ENCODE data around the gene CRELD1. TPM values are rescaled to one million over a fixed set of nuclear protein-coding genes. Genes with fewer than 3 reads are reported as not detected.

The CRELD1 gene
- total and polyA plus RNA-seq, 9 of the 15 experiments (the other 6 are each of a cell fraction or from before 2014, with no cell fraction given), result 3.3 to 25.8 (median 16.5) TPM

DNA sequence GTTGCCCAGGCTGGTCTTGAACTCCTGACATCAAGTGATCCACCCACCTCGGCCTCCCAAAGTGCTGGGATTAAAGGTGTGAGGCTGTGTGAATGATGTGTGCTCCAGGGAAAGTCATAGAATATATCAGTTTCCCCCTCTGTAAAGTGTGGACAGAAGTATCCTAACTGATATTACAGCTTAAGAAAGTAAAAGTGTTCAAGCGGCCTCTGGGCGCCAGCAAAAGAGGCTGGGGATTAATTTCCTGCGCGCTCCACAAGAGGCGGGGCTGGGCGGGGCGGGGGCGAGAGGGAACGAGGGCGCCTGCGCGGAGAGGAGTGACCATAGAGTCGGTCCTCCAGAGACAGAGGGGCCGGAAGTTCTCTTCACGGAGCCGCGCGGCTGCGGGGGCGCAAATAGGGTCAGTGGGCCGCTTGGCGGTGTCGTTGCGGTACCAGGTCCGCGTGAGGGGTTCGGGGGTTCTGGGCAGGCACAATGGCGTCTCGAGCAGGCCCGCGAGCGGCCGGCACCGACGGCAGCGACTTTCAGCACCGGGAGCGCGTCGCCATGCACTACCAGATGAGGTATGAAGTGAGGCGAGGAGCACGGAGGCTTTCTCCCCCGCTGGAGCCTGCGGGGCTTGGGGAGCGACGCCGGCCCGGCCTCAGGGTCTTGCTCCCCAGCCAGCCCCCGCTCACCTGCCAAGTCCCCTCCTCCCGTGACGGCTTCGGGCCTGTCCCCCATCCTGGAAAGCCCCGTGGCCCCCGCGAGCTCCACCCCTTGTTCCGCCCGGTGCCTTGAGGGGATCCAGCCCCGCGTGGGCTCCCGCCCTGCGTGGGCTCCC lies 43.2 kb upstream of the CRELD1 start, which contains the start of gene JAGN1 (continued):
- TF ChIP-seq, protein P1, sequence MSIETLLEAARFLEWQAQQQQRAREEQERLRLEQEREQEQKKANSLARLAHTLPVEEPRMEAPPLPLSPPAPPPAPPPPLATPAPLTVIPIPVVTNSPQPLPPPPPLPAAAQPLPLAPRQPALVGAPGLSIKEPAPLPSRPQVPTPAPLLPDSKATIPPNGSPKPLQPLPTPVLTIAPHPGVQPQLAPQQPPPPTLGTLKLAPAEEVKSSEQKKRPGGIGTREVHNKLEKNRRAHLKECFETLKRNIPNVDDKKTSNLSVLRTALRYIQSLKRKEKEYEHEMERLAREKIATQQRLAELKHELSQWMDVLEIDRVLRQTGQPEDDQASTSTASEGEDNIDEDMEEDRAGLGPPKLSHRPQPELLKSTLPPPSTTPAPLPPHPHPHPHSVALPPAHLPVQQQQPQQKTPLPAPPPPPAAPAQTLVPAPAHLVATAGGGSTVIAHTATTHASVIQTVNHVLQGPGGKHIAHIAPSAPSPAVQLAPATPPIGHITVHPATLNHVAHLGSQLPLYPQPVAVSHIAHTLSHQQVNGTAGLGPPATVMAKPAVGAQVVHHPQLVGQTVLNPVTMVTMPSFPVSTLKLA (conservative IDR thresholded peaks at IDR 0.05), result peak; percentile 45 to 86; a peak in 2 of 4 replicates
- peak; percentile 25; the same call in 1 of the 2 replicates for TF ChIP-seq NCOR1 (IDR thresholded peaks at IDR 0.05)
- no peak for TF ChIP-seq CHD2 (IDR thresholded peaks at IDR 0.05; ENCODE audit: low read depth, low read length)
- TF ChIP-seq, protein P2, sequence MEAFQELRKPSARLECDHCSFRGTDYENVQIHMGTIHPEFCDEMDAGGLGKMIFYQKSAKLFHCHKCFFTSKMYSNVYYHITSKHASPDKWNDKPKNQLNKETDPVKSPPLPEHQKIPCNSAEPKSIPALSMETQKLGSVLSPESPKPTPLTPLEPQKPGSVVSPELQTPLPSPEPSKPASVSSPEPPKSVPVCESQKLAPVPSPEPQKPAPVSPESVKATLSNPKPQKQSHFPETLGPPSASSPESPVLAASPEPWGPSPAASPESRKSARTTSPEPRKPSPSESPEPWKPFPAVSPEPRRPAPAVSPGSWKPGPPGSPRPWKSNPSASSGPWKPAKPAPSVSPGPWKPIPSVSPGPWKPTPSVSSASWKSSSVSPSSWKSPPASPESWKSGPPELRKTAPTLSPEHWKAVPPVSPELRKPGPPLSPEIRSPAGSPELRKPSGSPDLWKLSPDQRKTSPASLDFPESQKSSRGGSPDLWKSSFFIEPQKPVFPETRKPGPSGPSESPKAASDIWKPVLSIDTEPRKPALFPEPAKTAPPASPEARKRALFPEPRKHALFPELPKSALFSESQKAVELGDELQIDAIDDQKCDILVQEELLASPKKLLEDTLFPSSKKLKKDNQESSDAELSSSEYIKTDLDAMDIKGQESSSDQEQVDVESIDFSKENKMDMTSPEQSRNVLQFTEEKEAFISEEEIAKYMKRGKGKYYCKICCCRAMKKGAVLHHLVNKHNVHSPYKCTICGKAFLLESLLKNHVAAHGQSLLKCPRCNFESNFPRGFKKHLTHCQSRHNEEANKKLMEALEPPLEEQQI (IDR thresholded peaks at IDR 0.05), result no peak
- TF ChIP-seq, protein P3, sequence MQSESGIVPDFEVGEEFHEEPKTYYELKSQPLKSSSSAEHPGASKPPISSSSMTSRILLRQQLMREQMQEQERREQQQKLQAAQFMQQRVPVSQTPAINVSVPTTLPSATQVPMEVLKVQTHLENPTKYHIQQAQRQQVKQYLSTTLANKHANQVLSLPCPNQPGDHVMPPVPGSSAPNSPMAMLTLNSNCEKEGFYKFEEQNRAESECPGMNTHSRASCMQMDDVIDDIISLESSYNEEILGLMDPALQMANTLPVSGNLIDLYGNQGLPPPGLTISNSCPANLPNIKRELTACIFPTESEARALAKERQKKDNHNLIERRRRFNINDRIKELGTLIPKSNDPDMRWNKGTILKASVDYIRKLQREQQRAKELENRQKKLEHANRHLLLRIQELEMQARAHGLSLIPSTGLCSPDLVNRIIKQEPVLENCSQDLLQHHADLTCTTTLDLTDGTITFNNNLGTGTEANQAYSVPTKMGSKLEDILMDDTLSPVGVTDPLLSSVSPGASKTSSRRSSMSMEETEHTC (IDR thresholded peaks at IDR 0.05), result no peak
- TF ChIP-seq ESRRB (CRISPR knock-in tag; IDR thresholded peaks at IDR 0.05; ENCODE audit: borderline replicate concordance), result no peak
- no peak for TF ChIP-seq ZNF551 (CRISPR knock-in tag; IDR thresholded peaks at IDR 0.05)
- TF ChIP-seq NR4A1 (CRISPR knock-in tag; IDR thresholded peaks at IDR 0.05), result no peak
- TF ChIP-seq NR4A1 (tag; IDR thresholded peaks at IDR 0.05), result no peak
- TF ChIP-seq ZNF197 (CRISPR knock-in tag; IDR thresholded peaks at IDR 0.05; ENCODE audit: low read depth), result no peak
- TF ChIP-seq, protein P4, sequence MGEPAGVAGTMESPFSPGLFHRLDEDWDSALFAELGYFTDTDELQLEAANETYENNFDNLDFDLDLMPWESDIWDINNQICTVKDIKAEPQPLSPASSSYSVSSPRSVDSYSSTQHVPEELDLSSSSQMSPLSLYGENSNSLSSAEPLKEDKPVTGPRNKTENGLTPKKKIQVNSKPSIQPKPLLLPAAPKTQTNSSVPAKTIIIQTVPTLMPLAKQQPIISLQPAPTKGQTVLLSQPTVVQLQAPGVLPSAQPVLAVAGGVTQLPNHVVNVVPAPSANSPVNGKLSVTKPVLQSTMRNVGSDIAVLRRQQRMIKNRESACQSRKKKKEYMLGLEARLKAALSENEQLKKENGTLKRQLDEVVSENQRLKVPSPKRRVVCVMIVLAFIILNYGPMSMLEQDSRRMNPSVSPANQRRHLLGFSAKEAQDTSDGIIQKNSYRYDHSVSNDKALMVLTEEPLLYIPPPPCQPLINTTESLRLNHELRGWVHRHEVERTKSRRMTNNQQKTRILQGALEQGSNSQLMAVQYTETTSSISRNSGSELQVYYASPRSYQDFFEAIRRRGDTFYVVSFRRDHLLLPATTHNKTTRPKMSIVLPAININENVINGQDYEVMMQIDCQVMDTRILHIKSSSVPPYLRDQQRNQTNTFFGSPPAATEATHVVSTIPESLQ (CRISPR knock-in tag; IDR thresholded peaks at IDR 0.05), result no peak; the same call in 1 of the 2 replicates
- peak; percentile 2 for TF ChIP-seq BRD9 (IDR thresholded peaks at IDR 0.05; ENCODE audit: low read depth, partially characterized antibody)
- TF ChIP-seq, protein P5, sequence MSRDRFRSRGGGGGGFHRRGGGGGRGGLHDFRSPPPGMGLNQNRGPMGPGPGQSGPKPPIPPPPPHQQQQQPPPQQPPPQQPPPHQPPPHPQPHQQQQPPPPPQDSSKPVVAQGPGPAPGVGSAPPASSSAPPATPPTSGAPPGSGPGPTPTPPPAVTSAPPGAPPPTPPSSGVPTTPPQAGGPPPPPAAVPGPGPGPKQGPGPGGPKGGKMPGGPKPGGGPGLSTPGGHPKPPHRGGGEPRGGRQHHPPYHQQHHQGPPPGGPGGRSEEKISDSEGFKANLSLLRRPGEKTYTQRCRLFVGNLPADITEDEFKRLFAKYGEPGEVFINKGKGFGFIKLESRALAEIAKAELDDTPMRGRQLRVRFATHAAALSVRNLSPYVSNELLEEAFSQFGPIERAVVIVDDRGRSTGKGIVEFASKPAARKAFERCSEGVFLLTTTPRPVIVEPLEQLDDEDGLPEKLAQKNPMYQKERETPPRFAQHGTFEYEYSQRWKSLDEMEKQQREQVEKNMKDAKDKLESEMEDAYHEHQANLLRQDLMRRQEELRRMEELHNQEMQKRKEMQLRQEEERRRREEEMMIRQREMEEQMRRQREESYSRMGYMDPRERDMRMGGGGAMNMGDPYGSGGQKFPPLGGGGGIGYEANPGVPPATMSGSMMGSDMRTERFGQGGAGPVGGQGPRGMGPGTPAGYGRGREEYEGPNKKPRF (IDR thresholded peaks at IDR 0.05; ENCODE audit: low read depth, low read length), result no peak
- no peak; the same call in 1 of the 2 replicates for TF ChIP-seq ARID2 (IDR thresholded peaks at IDR 0.05)
- no peak for TF ChIP-seq CCAR2 (IDR thresholded peaks at IDR 0.05; ENCODE audit: low read depth, low read length)
- no peak for TF ChIP-seq EZH2 (IDR thresholded peaks at IDR 0.05; ENCODE audit: borderline replicate concordance, low read depth, low read length)
